ENCODE data around the gene CMSS1.

CMSS1 gene

GRCh38 chr3:100195375-100195774 is 377.7 kb downstream of the CMSS1 start:
- TF ChIP-seq ZNF565 (CRISPR knock-in tag; conservative IDR thresholded peaks at IDR 0.05; ENCODE audit: low read depth) (no peak), BACH2 (CRISPR knock-in tag; IDR thresholded peaks at IDR 0.05; ENCODE audit: borderline replicate concordance) (no peak), ARNTL (CRISPR knock-in tag; IDR thresholded peaks at IDR 0.05; ENCODE audit: borderline replicate concordance, low read depth) (no peak), ZC3H10 (CRISPR knock-in tag; IDR thresholded peaks at IDR 0.05) (no peak), ZFP3 (CRISPR knock-in tag; IDR thresholded peaks at IDR 0.05) (no peak), PPARA (CRISPR knock-in tag; IDR thresholded peaks at IDR 0.05; ENCODE audit: borderline replicate concordance) (no peak), CREB5 (CRISPR knock-in tag; IDR thresholded peaks at IDR 0.05; ENCODE audit: low read depth) (no peak), CSDC2 (CRISPR knock-in tag; IDR thresholded peaks at IDR 0.05) (no peak), RARB (CRISPR knock-in tag; IDR thresholded peaks at IDR 0.05) (no peak), ISL1 (CRISPR knock-in tag; IDR thresholded peaks at IDR 0.05) (no peak)
- ATAC-seq, result no peak

DNA sequence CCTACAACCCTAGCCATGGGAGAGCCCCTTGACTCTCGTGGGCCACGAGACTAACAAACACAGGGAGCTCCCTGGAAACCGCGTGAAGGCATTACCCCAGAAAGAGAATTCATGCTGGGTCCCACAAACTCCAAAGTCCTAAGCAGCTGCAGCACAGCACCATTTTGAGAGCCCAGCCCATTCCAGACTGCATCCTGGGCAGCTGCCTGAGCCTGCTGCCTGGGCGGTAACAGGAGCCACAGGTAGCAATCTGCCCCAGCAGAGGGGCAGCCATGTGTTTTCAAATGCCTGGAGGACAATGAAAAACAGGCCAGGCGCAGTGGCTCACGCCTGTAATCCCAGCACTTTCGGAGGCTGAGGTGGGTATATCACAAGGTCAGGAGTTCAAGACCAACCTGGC is 380.2 kb downstream of the CMSS1 start:
- no peak for ATAC-seq
- TF ChIP-seq ZNF70 (CRISPR knock-in tag; IDR thresholded peaks at IDR 0.05) (no peak), ARNTL (CRISPR knock-in tag; IDR thresholded peaks at IDR 0.05; ENCODE audit: borderline replicate concordance, low read depth) (no peak), OSR1 (CRISPR knock-in tag; IDR thresholded peaks at IDR 0.05) (no peak), SNAI2 (CRISPR knock-in tag; IDR thresholded peaks at IDR 0.05) (no peak), TCF4 (CRISPR knock-in tag; IDR thresholded peaks at IDR 0.05; ENCODE audit: borderline replicate concordance) (no peak), ZNF8 (CRISPR knock-in tag; IDR thresholded peaks at IDR 0.05) (no peak), ZC3H10 (CRISPR knock-in tag; IDR thresholded peaks at IDR 0.05) (no peak)
- TF ChIP-seq, protein P1, sequence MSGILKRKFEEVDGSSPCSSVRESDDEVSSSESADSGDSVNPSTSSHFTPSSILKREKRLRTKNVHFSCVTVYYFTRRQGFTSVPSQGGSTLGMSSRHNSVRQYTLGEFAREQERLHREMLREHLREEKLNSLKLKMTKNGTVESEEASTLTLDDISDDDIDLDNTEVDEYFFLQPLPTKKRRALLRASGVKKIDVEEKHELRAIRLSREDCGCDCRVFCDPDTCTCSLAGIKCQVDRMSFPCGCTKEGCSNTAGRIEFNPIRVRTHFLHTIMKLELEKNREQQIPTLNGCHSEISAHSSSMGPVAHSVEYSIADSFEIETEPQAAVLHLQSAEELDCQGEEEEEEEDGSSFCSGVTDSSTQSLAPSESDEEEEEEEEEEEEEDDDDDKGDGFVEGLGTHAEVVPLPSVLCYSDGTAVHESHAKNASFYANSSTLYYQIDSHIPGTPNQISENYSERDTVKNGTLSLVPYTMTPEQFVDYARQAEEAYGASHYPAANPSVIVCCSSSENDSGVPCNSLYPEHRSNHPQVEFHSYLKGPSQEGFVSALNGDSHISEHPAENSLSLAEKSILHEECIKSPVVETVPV (CRISPR knock-in tag; IDR thresholded peaks at IDR 0.05), result no peak
- TF ChIP-seq, protein P2, sequence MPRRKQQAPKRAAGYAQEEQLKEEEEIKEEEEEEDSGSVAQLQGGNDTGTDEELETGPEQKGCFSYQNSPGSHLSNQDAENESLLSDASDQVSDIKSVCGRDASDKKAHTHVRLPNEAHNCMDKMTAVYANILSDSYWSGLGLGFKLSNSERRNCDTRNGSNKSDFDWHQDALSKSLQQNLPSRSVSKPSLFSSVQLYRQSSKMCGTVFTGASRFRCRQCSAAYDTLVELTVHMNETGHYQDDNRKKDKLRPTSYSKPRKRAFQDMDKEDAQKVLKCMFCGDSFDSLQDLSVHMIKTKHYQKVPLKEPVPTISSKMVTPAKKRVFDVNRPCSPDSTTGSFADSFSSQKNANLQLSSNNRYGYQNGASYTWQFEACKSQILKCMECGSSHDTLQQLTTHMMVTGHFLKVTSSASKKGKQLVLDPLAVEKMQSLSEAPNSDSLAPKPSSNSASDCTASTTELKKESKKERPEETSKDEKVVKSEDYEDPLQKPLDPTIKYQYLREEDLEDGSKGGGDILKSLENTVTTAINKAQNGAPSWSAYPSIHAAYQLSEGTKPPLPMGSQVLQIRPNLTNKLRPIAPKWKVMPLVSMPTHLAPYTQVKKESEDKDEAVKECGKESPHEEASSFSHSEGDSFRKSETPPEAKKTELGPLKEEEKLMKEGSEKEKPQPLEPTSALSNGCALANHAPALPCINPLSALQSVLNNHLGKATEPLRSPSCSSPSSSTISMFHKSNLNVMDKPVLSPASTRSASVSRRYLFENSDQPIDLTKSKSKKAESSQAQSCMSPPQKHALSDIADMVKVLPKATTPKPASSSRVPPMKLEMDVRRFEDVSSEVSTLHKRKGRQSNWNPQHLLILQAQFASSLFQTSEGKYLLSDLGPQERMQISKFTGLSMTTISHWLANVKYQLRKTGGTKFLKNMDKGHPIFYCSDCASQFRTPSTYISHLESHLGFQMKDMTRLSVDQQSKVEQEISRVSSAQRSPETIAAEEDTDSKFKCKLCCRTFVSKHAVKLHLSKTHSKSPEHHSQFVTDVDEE (CRISPR knock-in tag; IDR thresholded peaks at IDR 0.05), result no peak

DNA sequence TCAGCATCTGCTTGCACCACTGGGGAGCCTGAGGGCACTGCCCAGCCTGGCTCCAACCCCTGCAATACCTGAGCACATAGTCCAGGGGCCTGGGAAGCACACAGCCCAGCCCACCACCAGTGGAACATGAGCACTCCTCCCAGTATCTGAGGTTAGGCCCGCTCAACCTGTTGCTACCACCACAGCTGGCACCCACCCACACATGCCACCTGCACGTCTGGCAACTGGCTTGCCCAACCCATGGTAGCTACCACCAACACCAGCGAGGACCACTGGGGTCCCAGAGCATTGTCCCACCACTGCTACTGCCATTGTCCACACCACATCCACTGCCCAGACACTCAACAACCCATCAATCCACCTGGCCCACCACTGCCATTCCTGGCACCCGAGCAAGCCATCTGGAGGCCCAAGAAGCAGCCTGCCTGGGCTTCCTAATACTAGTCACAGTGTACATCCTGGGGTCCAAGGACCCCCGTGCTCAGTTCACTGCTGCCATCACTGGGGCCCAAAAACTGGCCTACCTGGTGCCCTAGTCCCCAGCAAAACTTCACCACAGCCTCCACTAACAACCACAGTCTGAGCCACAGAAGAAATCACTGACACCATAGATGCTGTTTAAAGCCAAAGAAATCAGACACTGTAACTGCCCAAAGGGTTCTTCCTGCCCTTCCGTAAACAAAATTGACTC is 381.1 kb downstream of the CMSS1 start:
- ATAC-seq, result no peak
- TF ChIP-seq TOX (CRISPR knock-in tag; IDR thresholded peaks at IDR 0.05; ENCODE audit: borderline replicate concordance), result no peak
- TF ChIP-seq ESRRG (CRISPR knock-in tag; IDR thresholded peaks at IDR 0.05), result no peak
- no peak for TF ChIP-seq ZC3H10 (CRISPR knock-in tag; IDR thresholded peaks at IDR 0.05)
- TF ChIP-seq, protein P2 (CRISPR knock-in tag; IDR thresholded peaks at IDR 0.05), result no peak
- TF ChIP-seq, protein P1 (CRISPR knock-in tag; IDR thresholded peaks at IDR 0.05), result no peak
- no peak for TF ChIP-seq SNAI2 (CRISPR knock-in tag; IDR thresholded peaks at IDR 0.05)
- no peak for TF ChIP-seq ZNF8 (CRISPR knock-in tag; IDR thresholded peaks at IDR 0.05)
- TF ChIP-seq, protein P3, sequence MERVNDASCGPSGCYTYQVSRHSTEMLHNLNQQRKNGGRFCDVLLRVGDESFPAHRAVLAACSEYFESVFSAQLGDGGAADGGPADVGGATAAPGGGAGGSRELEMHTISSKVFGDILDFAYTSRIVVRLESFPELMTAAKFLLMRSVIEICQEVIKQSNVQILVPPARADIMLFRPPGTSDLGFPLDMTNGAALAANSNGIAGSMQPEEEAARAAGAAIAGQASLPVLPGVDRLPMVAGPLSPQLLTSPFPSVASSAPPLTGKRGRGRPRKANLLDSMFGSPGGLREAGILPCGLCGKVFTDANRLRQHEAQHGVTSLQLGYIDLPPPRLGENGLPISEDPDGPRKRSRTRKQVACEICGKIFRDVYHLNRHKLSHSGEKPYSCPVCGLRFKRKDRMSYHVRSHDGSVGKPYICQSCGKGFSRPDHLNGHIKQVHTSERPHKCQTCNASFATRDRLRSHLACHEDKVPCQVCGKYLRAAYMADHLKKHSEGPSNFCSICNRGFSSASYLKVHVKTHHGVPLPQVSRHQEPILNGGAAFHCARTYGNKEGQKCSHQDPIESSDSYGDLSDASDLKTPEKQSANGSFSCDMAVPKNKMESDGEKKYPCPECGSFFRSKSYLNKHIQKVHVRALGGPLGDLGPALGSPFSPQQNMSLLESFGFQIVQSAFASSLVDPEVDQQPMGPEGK (CRISPR knock-in tag; IDR thresholded peaks at IDR 0.05; ENCODE audit: borderline replicate concordance), result no peak
- TF ChIP-seq ISL1 (CRISPR knock-in tag; IDR thresholded peaks at IDR 0.05), result no peak
- no peak for TF ChIP-seq ZFP3 (CRISPR knock-in tag; IDR thresholded peaks at IDR 0.05)
- TF ChIP-seq ZNF565 (CRISPR knock-in tag; conservative IDR thresholded peaks at IDR 0.05; ENCODE audit: low read depth), result no peak
- no peak for TF ChIP-seq RARB (CRISPR knock-in tag; IDR thresholded peaks at IDR 0.05)
- no peak for TF ChIP-seq POU6F1 (CRISPR knock-in tag; IDR thresholded peaks at IDR 0.05; ENCODE audit: borderline replicate concordance, low read depth)
- TF ChIP-seq PPARA (CRISPR knock-in tag; IDR thresholded peaks at IDR 0.05; ENCODE audit: borderline replicate concordance), result no peak
- TF ChIP-seq ZFP30 (CRISPR knock-in tag; IDR thresholded peaks at IDR 0.05), result no peak

Measured in SK-N-SH treated with all-trans-retinoic acid at 6 μM for 48 hours (cell line).